Right lobe of liver (tissue), 4 donors: ENCODE data around the gene KIAA1671.

Source experiments
- POLR2A ChIP-seq: fragments of 450-650 bp; IDR thresholded peaks from one replicate; pipeline ENCODE4 v1.6.1; 2017; ENCODE audit warnings: antibody characterized with exemption, mild to moderate bottlenecking
- TF ChIP-seq, protein P1 (sequence below), 4 donors: fragments of 200-600 bp in 3 of 4; fragments of 450-650 bp in 1 of 4; IDR thresholded peaks; one replicate each; pipeline versions ENCODE4 v1.5.1 to v1.8.0; 2016 to 2022; ENCODE audit warnings: antibody characterized with exemption in 4 of 4, mild to moderate bottlenecking in 2 of 4
- donor health status: DM: no; HTN: no; CAD: no.
- donor health status: DM: no; HTN: no; CAD: no.
- donor health status: DM: no; HTN: yes; CAD: no.

DNA sequence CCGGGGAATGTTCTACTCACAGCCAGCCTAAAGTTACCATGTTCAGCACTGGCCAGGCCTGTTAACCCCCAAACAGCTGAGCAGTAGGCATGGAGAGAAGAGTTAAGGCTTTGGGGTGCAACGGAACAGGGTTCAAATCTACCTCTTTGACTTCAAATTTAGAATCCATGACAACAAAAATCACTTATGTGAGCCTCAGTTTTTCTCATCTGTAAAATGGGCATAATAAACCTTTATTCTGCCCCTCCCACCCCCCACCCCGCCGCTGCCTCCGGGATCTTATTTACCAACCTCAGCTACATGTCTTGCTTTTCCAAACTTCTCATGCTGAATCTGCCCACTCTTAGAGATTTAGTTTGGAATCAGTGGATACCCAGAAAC, 134.4 kb downstream of the KIAA1671 start:
- TF ChIP-seq POLR2A, result no peak
- TF ChIP-seq, protein P1, sequence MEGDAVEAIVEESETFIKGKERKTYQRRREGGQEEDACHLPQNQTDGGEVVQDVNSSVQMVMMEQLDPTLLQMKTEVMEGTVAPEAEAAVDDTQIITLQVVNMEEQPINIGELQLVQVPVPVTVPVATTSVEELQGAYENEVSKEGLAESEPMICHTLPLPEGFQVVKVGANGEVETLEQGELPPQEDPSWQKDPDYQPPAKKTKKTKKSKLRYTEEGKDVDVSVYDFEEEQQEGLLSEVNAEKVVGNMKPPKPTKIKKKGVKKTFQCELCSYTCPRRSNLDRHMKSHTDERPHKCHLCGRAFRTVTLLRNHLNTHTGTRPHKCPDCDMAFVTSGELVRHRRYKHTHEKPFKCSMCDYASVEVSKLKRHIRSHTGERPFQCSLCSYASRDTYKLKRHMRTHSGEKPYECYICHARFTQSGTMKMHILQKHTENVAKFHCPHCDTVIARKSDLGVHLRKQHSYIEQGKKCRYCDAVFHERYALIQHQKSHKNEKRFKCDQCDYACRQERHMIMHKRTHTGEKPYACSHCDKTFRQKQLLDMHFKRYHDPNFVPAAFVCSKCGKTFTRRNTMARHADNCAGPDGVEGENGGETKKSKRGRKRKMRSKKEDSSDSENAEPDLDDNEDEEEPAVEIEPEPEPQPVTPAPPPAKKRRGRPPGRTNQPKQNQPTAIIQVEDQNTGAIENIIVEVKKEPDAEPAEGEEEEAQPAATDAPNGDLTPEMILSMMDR (IDR thresholded peaks at IDR 0.05), result no peak
